ENCODE results near the gene MRGPRG. TPM values are rescaled to one million over a fixed set of nuclear protein-coding genes. Genes with fewer than 3 reads are reported as not detected.

The MRGPRG gene
- polyA plus RNA-seq, 1 donor from 2014 or later: not detected

DNA sequence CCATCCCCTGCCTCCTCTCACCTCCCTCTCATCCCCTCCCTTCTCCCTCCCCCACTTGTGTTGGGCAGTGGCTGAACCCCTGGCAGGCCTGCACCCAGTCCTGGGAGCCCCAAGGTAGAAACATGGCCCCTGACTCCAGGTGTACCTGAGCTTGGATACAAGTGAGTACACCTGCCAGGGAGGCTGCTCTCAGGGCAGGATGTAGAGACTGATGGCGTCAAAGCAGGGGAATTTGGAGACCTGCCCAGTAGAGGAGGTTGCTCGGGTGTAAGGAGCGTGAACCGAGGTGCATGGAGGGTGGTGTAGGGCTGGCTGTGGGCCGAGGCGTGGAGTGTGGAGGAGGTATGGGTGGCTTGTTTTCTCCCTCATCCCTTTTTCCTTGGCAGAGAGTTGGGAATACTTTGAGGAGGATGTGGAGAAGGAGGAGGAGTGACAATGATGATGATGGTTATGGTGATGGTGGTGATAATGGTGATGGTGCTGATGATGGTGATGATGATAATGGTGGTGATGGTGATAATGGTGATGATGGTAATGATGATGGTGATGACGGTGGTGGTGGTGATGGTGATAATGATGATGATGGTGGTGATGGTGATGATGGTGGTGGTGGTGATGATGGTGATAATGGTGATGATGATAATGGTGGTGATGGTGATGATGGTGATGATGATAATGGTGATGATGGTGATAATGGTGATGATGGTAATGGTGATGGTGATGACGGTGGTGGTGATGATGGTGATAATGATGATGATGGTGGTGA, 12.3 kb downstream of the MRGPRG start:
- Histone ChIP-seq H3K9me3 (ENCODE audit: low read length) (no peaks in the 10 kb centered on the region), H3K27ac (ENCODE audit: low read length) (no peak overlapping the region), H3K4me2 (ENCODE audit: low read length) (no peak overlapping the region), H3K4me3 (ENCODE audit: low read length) (no peak overlapping the region), H3K79me2 (replicated peaks; ENCODE audit: insufficient read depth, low read length) (no peaks in the 10 kb centered on the region), H3K36me3 (ENCODE audit: insufficient read depth, low read length) (no peaks in the 10 kb centered on the region), H3K9me2 (ENCODE audit: insufficient read depth, low read length) (no peaks in the 10 kb centered on the region), H2AFZ (ENCODE audit: low read depth, low read length) (no peak overlapping the region), H4K20me1 (ENCODE audit: insufficient read depth) (no peaks in the 10 kb centered on the region), H3K27me3 (ENCODE audit: insufficient read depth, low read depth, low read length) (peaks cover 25% of the 10 kb centered on the region), H3K9ac (ENCODE audit: low read length) (no peak overlapping the region), H3F3A (ENCODE audit: insufficient read depth, low read length, poor library complexity, severe bottlenecking) (no peaks in the 10 kb centered on the region)
- TF ChIP-seq SMC3 (conservative IDR thresholded peaks at IDR 0.05; ENCODE audit: poor library complexity) (no peak), POLR2AphosphoS5 (IDR thresholded peaks at IDR 0.05) (no peak), MXI1 (conservative IDR thresholded peaks at IDR 0.05; ENCODE audit: poor library complexity, severe bottlenecking) (no peak)

DNA sequence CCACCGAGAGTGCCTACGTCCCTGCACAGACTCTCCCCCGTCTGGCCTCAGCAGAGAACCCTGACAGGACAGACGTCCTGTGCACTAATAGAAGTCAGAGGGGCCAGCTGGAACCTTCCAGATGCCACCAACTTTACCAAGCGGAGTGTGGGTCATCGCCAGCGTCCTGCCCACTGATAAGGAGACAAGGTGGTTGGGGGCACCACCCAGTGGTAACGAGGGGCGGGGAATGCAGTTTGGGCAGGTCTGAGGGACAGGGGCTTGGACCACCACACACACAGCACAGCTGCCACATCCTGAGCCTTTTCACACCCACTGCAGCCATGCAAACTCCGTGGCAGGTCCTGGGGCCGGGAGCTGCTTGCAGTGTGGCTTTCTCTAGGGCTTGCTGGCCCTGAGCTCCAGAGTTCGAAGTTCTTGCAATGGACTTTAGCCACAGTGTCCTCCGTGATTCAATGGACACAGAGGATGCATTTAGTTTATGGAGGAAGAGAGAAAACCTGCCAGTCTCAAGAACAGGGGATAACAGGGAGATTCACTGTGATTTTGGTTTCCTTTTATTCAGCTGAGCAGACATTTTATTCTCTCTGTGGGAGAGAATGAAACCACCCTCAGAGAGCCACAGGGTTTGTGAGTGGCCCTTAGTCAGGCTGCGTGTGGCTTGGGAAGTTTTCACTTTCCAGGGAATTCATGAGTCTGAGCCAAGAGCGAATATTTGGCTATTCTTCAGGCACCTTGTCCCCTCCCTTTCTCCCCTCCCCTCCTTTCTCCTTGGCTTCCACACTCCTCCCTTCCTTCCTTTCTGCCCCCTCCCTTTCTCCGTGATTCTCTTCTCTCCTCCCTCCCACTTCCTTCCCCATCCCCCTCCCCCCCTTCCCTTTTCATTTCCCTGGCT, 13.1 kb downstream of the MRGPRG start:
- Histone ChIP-seq H3F3A (ENCODE audit: insufficient read depth, low read length, poor library complexity, severe bottlenecking) (no peaks in the 10 kb centered on the region), H3K27ac (ENCODE audit: low read length) (no peak overlapping the region), H3K9me2 (ENCODE audit: insufficient read depth, low read length) (no peaks in the 10 kb centered on the region), H4K20me1 (ENCODE audit: insufficient read depth) (no peaks in the 10 kb centered on the region), H2AFZ (ENCODE audit: low read depth, low read length) (no peak overlapping the region), H3K79me2 (replicated peaks; ENCODE audit: insufficient read depth, low read length) (no peaks in the 10 kb centered on the region), H3K4me3 (ENCODE audit: low read length) (no peak overlapping the region), H3K36me3 (ENCODE audit: insufficient read depth, low read length) (no peaks in the 10 kb centered on the region), H3K4me2 (ENCODE audit: low read length) (no peak overlapping the region), H3K9ac (ENCODE audit: low read length) (no peak overlapping the region), H3K27me3 (ENCODE audit: insufficient read depth, low read depth, low read length) (peaks cover 25% of the 10 kb centered on the region), H3K9me3 (ENCODE audit: low read length) (no peaks in the 10 kb centered on the region)
- TF ChIP-seq TAF1 (IDR thresholded peaks at IDR 0.05; ENCODE audit: low read depth): no peak

DNA sequence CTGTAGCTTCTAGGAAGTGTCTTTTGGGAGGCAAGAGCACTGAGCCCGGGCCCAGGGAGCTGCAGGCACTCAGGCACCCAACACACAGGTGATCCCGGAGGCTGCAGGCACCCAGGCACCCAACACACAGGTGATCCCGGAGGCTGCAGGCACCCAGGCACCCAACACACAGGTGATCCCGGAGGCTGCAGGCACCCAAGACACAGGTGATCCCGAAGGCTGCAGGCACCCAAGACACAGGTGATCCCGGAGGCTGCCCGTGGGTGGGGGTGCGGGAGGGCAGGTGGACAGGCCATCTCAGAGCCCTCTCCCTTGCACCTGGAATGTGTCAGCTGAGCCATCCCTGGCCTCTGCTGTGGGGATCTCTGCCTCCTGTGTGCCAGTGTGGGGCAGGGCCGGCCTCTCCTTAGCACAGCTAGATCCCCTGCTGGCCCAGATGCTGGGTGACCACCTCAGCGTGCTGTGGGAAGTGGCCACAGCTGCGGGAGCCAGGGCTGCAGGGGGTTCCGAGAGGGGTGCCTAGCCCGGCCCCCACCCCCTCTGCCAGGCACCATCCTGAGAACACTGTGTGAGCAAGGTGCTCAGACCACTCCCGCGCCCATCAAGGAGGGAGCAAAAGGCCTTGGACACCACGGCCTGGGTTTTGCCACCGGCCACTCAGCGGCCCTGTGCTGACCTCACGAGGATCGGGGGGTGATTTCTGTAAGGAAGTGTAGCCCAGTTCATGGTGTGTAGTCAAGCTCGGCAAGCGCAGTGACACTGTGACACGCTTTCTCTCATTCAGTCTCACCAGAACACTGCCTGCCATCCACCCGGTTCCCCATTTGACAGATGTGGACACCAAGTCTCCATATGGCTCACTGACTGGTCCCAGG, 14.2 kb downstream of the MRGPRG start:
- Histone ChIP-seq H3K9ac (ENCODE audit: low read length) (no peak overlapping the region), H3K9me3 (ENCODE audit: low read length) (no peaks in the 10 kb centered on the region), H4K20me1 (ENCODE audit: insufficient read depth) (no peaks in the 10 kb centered on the region), H3K4me3 (ENCODE audit: low read length) (peak overlapping the region; percentile 59), H3K36me3 (ENCODE audit: insufficient read depth, low read length) (no peaks in the 10 kb centered on the region), H2AFZ (ENCODE audit: low read depth, low read length) (no peak overlapping the region), H3K9me2 (ENCODE audit: insufficient read depth, low read length) (no peaks in the 10 kb centered on the region), H3K79me2 (replicated peaks; ENCODE audit: insufficient read depth, low read length) (no peaks in the 10 kb centered on the region), H3F3A (ENCODE audit: insufficient read depth, low read length, poor library complexity, severe bottlenecking) (no peaks in the 10 kb centered on the region), H3K4me2 (ENCODE audit: low read length) (no peak overlapping the region), H3K27me3 (ENCODE audit: insufficient read depth, low read depth, low read length) (peaks cover 25% of the 10 kb centered on the region), H3K27ac (ENCODE audit: low read length) (no peak overlapping the region)
- TF ChIP-seq POLR2AphosphoS5 (IDR thresholded peaks at IDR 0.05): no peak

DNA sequence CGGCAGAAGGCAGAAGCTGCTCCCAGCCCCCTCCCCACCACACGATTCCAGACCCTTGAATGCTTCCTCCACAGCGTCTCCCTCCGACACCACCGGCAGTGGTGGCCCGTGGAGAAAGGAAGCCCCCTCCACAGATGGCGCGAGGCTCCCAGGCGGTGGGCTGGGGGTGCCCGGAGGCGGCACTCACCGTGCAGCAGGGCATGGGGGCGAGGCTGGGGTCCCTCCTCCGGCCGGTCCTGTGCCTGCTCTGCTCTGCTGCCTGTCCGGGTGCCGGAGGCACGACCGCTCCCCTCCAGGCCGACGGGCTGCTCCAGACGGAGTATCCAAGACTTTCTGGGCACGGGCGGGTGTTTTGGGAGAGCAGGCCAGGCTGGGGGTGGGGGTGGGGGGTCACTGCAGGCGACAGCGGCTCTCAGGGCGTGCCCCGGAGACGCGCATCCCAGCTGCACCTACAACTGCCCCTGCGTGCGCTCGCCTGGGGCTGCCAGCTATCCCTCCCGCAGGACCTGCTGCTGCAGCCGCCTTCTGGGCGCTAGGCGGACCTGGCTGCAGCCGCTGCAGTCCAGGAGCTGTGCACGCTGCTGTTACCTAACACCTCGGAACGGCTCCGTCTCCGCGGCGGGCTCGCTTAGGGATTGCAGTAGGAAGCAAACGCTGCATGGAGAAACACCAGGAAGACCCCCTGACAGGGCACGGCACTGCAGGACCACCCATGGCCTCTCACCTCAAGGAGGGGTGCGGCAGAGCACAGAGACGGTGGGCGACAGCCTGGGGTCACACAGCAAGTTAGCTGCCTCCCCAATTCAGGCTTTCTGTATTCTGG, 15.2 kb downstream of the MRGPRG start:
- no peaks in the 10 kb centered on the region for H3K9me2 ChIP-seq (ENCODE audit: insufficient read depth, low read length)
- H2AFZ ChIP-seq (ENCODE audit: low read depth, low read length): no peak overlapping the region
- H3K27ac ChIP-seq (ENCODE audit: low read length): no peak overlapping the region
- no peaks in the 10 kb centered on the region for H3K36me3 ChIP-seq (ENCODE audit: insufficient read depth, low read length)
- H4K20me1 ChIP-seq (ENCODE audit: insufficient read depth): no peaks in the 10 kb centered on the region
- H3K9me3 ChIP-seq (ENCODE audit: low read length): no peaks in the 10 kb centered on the region
- peak; percentile 22 for TF ChIP-seq SMC3 (conservative IDR thresholded peaks at IDR 0.05; ENCODE audit: poor library complexity)
- TF ChIP-seq, protein P1, sequence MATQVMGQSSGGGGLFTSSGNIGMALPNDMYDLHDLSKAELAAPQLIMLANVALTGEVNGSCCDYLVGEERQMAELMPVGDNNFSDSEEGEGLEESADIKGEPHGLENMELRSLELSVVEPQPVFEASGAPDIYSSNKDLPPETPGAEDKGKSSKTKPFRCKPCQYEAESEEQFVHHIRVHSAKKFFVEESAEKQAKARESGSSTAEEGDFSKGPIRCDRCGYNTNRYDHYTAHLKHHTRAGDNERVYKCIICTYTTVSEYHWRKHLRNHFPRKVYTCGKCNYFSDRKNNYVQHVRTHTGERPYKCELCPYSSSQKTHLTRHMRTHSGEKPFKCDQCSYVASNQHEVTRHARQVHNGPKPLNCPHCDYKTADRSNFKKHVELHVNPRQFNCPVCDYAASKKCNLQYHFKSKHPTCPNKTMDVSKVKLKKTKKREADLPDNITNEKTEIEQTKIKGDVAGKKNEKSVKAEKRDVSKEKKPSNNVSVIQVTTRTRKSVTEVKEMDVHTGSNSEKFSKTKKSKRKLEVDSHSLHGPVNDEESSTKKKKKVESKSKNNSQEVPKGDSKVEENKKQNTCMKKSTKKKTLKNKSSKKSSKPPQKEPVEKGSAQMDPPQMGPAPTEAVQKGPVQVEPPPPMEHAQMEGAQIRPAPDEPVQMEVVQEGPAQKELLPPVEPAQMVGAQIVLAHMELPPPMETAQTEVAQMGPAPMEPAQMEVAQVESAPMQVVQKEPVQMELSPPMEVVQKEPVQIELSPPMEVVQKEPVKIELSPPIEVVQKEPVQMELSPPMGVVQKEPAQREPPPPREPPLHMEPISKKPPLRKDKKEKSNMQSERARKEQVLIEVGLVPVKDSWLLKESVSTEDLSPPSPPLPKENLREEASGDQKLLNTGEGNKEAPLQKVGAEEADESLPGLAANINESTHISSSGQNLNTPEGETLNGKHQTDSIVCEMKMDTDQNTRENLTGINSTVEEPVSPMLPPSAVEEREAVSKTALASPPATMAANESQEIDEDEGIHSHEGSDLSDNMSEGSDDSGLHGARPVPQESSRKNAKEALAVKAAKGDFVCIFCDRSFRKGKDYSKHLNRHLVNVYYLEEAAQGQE (IDR thresholded peaks at IDR 0.05; ENCODE audit: borderline replicate concordance): no peak
- H3K79me2 ChIP-seq (replicated peaks; ENCODE audit: insufficient read depth, low read length): no peaks in the 10 kb centered on the region
- peaks cover 25% of the 10 kb centered on the region for H3K27me3 ChIP-seq (ENCODE audit: insufficient read depth, low read depth, low read length)
- no peak overlapping the region for H3K4me2 ChIP-seq (ENCODE audit: low read length)
- peak overlapping the region; percentile 18 for H3K9ac ChIP-seq (ENCODE audit: low read length)
- peak overlapping the region; percentile 59 for H3K4me3 ChIP-seq (ENCODE audit: low read length)
- no peaks in the 10 kb centered on the region for H3F3A ChIP-seq (ENCODE audit: insufficient read depth, low read length, poor library complexity, severe bottlenecking)

Measured in neural cell (in vitro differentiated cells).